ENCODE data around the gene CDC42EP4.

Gene CDC42EP4

GRCh38 chr17:73311781-73312641 is at the start of gene CDC42EP4:
TSS of gene CDC42EP4 (minus strand) at chr17:73312001. CDS start at chr17:73286500, 25,501 bp downstream.
- DNase-seq (ENCODE audit: low spot score), result peak; percentile 81

- DNase-seq (ENCODE audit: low spot score), result no peak
Observed at GRCh38 chr17:73360961-73361761, 49.4 kb upstream of the CDC42EP4 start.

- DNase-seq (ENCODE audit: low spot score), result no peak
Observed at GRCh38 chr17:73359987-73360410, 48.2 kb upstream of the CDC42EP4 start.

- no peak for DNase-seq (ENCODE audit: low spot score)
Observed at GRCh38 chr17:73359352-73359751, 47.6 kb upstream of the CDC42EP4 start.

- DNase-seq (ENCODE audit: low spot score), result no peak
Observed at GRCh38 chr17:73358668-73359067, 46.9 kb upstream of the CDC42EP4 start.

- DNase-seq (ENCODE audit: low spot score), result no peak
Observed at GRCh38 chr17:73357981-73358380, 46.2 kb upstream of the CDC42EP4 start.

GRCh38 chr17:73357318-73357717 is 45.5 kb upstream of the CDC42EP4 start:
- DNase-seq (ENCODE audit: low spot score), result no peak

GRCh38 chr17:73356561-73357170 is 44.9 kb upstream of the CDC42EP4 start:
- DNase-seq (ENCODE audit: low spot score), result no peak

GRCh38 chr17:73354423-73355284 is 42.9 kb upstream of the CDC42EP4 start:
- no peak for DNase-seq (ENCODE audit: low spot score)

GRCh38 chr17:73352261-73352660 is 40.5 kb upstream of the CDC42EP4 start:
- no peak for DNase-seq (ENCODE audit: low spot score)

- DNase-seq (ENCODE audit: low spot score), result no peak
Observed at GRCh38 chr17:73351764-73352163, 40.0 kb upstream of the CDC42EP4 start.

GRCh38 chr17:73350864-73351263 is 39.1 kb upstream of the CDC42EP4 start:
- no peak for DNase-seq (ENCODE audit: low spot score)

GRCh38 chr17:73349647-73350046 is 37.8 kb upstream of the CDC42EP4 start:
- DNase-seq (ENCODE audit: low spot score), result no peak

GRCh38 chr17:73349138-73349537 is 37.3 kb upstream of the CDC42EP4 start:
- DNase-seq (ENCODE audit: low spot score), result no peak

- DNase-seq (ENCODE audit: low spot score), result no peak
Observed at GRCh38 chr17:73348829-73349095, 37.0 kb upstream of the CDC42EP4 start.

GRCh38 chr17:73348018-73348828 is 36.4 kb upstream of the CDC42EP4 start:
- DNase-seq (ENCODE audit: low spot score), result no peak

- DNase-seq (ENCODE audit: low spot score), result no peak
Observed at GRCh38 chr17:73347351-73347750, 35.5 kb upstream of the CDC42EP4 start.

GRCh38 chr17:73346501-73347162 is 34.8 kb upstream of the CDC42EP4 start:
- DNase-seq (ENCODE audit: low spot score), result no peak

- no peak for DNase-seq (ENCODE audit: low spot score)
Observed at GRCh38 chr17:73343739-73344454, 32.1 kb upstream of the CDC42EP4 start.

GRCh38 chr17:73343168-73343634 is 31.4 kb upstream of the CDC42EP4 start:
- DNase-seq (ENCODE audit: low spot score), result no peak
